Stimulated activated CD4-positive, alpha-beta T cell treated with anti-CD3 and anti-CD28 coated beads, TNF-alpha, amount 100 ng/mL, for 48 hours (primary cell): ENCODE data around the gene FDXR.

Experiments used
- DNase-seq, 3 donors: peaks; one replicate each; pipeline ENCODE4 v3.0.0-alpha.2; 2020; ENCODE audit warnings: low read depth in 3 of 3

FDXR gene

DNA sequence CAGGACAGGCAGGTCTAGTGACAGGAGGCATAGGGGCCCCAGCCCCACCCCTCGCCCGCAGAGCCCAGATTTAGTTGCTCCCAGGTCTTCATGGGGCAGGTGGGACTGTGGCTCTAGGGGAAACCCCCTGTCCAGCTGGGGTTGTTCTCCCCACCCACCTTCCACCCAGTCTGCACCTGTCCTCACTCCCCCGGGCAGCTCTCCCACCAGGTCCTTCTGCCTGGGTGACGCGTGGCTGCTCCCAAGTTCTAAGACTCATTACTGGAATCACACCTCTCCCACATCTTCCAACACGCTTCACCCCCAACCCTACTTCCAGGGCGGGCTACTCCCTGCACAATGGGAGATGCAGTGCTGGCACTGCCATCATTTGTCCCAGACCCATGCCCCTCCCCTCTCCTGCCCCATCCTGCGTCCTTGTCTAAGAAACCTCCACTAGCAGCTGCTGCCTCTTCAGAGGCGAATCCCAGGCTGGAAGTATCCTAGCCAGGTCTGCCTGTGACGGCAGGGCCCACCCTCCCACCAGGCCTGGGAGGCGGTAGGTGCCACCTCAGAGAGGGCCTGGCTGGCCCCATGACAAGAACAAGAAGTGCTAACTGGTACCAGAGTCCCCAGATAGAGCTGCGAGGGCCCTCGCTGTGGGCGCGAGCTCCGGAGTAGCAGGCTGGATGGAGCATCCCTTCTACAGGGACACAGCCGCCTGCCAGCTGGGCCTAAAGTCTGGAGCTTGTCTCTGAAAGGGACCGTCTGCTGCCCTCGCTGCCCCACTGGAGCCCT is 35.9 kb downstream of the FDXR start:
- DNase-seq: no peak

DNA sequence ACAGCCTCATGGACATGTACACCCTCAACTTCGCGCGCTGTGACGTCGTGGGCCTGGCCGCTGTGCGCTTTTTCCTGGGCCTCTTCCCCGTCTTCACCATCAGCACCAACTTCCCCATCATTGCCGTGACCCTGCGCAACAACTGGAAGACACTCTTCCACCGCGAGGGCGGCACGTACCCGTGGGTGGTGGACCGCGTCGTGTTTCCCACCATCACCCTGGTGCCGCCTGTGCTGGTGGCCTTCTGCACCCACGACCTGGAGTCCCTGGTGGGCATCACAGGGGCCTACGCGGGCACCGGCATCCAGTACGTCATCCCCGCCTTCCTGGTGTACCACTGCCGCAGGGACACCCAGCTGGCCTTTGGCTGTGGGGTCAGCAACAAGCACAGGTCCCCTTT is 36.6 kb downstream of the FDXR start:
- DNase-seq: no peak

DNA sequence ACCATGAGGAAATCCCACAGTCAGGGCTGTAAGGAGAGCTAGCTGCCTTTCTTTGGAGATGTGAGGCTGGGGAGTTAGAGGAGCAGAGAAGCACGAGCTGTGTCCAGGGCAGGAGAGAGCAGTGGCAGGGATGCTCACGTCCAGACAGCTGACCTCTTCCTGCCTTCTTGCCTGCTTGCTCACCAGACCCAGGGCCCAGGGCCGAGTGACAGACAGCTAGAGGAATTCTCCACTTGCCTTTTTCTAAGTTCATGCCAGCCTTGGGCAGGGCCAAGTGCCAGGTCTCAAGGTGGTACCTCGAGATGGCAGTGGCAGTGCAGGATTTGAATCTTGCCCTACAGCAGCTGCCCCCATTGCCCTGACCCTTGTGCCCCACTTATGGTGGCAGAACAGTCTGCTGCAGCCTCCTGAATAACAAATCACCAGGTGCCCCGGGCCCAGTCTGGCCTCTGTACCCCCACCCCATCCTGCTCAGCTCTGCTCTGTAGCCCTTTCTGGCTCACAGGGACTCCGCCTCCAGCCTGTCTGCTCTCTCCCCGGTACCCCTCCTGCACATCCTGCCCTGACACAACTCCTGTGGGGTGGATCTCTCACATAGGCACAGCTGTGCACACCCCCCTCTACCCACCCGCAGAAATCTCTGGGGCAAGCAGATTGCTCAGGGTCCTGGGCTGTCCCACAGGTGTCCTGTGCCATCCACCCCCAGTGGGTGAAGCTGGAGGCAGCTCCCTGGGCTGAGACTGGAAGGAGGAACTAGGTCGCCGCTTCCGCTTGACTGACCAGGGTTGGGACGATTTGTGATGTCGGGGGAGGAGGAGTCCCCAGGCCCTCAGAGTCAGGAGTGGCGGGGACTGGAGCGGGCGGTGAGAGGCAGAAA is 39.1 kb downstream of the FDXR start:
- no peak for DNase-seq

DNA sequence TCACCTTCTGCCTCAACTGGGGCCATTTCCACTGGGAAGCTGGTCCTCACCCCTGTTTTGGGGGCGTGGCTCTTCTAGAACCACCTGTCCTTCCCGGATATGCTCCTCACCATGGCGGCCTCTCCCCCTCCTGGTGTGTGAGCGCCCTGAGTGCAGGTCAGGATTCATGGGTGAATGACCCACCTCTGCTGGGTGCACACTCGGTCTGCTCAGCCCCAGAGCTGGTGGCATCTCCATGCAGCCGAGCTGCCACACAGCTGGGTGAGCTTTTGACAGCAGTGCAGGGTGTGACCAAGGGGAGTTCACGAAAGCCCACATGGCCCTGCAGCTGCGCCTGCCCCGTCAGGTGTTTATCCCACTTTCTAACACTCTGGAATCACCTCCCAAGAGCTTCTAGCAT is 40.4 kb downstream of the FDXR start:
- no peak for DNase-seq

DNA sequence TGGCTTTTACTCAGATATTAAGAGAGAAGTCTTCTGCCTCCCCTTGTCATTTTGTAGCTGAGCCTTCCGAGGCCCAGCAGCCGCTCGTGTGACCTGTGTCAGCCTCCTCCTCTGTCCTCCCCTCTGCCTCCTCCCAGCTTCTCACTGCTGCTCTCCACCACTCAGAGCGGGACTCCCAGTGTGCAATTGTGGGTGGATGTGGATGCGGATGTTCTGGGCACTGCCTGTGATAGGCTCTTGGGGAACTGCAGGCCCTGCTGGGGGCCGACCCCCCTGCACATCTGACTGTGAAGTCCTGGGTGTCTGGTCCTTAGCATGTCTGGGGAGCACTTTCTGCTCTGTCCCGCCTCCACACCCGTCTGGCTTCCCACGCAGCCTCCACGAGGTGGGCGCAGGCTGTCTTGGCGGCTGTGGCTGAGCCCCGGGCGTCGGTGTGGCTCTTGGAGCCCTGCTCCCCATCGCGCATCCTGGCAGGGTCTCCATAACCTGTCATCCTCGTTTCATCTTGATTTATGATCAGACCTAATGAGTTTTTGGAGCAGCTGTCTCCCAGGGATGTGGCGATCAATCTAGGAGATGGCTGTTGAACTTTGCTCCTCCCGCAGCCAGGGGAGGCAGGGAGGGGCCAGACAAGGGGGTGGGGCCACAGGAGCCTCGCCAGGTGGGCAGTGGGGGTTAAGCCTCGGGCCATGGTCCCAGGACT is 41.2 kb downstream of the FDXR start:
- DNase-seq: no peak

DNA sequence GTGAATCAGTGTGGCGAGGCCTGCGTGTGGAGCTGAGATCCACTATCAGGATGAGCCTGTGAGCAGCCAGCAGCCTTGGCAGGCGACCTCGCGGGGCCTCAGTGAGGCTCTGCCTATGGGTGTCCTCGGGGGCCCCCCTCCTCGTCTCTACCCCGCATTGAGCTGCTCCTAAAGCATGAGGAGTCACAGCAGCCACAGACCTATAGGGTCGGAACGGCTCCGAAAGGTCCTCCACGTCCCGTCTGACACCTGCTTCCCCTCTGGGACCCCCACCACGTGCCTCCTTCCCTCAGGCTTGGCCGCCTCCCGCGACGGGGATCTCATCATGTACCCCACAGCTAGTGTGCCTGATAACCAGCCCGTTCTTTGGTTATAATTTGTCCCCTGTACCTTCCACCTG is 41.9 kb downstream of the FDXR start:
- no peak for DNase-seq

DNA sequence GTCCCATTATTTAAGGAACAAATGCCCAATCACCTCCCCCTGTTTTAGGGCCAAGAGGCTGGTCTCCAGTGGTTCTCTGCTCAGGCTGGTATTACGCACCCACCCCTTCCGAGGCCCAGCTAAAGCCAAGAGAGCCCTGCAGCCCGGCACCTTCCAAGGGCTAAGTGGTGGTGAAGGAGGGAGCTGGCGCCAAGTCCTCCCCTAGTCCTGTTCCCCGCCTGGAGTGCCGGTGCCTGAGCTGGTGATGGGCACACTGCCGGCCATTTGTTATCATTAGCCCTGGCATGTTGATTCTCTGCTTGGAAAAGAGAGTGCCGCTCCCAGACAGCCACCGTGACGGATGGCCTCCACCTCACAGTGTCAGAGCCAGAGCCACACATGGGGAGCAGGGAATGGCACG is 45.0 kb downstream of the FDXR start:
- no peak for DNase-seq

DNA sequence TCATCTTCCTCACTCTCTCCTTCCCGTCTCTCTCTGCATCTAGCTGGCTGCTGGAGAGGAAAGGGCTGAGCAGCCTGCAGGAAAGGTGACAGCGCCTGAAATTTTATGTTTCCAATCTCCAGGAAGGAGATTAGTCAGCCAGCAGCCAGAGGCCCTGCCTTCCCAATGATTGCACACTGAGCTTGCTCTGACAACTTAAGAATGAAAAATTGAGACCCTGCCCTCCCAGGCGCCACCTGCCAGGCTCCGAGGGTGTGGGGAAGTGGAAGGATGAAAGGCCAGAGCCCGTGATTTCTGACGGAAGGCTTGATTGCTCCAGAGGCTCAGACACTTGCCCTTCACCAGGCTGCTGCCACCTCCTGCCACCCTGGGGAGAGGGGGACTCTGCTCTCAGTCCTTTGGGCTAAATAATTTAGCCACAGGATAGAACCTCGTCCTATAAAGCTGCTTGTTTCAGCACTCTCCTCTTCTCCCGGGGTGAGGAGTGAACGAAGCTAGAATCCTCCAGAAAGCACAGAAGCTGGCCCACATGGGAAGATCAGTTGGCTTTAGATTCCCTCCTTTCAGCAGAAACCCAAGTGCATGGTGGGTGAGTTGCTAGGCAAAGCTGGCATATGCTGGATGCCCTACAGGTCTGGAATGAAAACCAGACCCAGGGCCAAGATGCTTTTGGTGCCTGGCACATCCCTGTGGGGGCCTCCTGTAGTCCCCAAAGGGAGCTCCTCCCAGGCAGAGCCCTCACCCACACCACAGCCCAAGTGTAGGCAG is 46.7 kb downstream of the FDXR start:
- DNase-seq: no peak

DNA sequence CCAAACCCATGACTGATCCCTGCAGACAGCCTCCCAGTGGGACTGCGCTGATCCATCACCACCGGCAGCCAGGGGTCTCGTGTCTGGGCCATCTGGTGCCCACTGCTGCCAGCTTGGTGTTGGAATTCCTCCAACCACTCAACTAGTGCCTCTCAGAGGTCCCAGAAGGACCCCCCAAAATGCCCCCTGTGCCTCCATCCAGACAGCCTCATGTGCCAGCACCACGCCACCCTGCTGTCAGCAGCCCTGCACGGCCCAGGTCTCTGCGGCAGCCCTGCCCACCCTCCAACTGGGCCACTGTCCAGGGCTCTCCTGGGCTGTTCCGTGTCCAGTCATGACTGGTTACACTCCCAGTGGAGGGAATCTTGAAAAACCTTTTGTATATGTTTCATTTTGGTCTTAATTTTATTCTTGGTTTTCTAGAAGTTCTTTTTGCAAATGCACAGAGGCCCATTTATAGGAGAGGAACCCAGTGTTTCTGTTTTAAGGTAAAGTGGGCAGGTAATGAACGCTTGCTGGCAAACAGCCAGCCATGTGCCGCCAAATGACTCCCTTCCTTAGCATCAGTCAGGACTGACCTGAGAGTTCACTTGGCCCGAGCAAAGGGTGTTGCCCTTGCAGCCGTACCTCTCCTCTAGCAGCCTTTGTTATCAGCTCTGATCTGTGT is 47.7 kb downstream of the FDXR start:
- DNase-seq: no peak

DNA sequence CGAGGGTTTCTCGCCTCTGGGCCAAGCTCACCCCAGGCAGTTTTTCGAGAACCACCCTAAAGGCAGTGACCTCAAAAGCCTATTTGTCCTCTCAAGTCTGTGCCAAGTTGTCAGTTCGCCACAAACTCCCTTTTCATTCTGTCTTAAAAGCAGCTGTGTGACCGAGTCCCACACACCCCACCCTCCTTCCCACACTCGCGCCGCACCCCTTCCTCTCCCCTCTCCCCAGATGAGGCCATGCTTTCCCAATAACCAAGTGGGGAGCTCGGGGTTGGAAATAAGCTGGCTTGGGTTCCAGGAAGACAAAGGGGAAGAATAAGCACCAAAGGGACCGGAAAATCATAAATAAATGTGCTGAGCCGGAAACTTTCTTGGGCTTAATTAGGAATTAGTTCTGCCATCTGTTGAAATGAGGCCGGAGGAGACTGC is 49.8 kb downstream of the FDXR start:
- no peak for DNase-seq

DNA sequence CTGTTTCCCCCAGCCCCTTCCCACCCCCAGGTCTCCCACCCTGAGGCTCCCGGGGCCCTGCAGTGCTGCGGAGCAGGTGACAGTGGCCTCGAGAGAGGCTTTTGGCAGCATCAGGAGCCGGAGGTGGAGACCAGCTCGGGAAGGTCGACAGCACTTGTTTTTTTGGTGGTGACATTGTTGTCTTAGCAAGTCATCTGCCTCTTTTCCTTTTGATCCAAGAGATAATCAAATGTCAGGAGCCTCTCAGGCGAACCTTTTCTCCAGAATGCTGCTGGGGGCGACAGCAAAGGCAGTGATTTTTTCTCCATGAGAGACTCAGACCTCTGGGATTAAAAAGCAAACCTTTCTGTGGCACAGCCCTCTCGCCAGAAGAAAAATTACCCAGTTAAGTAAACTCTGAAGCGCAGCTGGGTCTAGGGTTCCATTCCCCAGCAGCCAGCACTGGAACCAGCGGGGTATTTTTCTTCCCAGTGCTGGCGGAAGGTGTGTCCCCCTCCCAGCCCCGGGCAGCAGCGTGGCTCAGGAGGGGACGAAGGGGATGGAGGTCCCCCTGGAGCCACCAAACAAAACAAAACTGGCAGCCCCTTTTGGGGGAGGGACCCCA is 50.4 kb downstream of the FDXR start:
- DNase-seq: no peak

DNA sequence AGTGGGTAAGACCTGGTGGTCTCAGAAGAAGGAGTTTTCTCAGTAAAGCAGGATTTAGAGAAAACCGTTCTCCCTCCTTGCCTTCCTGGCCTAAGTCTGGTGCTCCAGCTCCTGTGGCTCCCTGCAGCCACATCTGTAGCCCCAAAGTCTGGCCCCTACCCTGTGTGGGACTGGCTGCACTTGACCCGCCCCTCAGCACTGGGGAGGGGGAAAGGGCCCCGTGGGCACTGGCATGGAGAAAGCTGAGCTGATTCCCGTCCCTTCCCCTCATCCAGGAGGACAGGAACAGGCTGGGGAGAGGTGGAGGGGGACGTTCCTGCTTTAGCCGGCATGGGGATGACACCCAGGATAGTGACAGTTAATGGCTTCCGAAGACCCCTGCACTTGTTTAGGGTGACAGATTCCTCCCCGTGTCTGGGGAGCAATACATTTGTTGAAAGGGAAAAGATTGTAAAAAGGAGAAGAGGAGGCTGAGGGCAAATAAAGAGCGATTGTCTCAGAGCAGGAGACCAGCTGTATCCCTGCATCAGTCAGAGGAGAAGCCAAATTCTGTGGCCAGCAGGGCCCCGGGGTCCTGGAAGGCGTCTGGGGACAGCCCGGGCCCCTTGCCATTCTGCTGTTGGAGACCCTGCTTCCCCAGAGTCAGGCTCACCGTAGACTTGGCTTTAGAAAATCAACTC is 51.0 kb downstream of the FDXR start:
- no peak for DNase-seq

DNA sequence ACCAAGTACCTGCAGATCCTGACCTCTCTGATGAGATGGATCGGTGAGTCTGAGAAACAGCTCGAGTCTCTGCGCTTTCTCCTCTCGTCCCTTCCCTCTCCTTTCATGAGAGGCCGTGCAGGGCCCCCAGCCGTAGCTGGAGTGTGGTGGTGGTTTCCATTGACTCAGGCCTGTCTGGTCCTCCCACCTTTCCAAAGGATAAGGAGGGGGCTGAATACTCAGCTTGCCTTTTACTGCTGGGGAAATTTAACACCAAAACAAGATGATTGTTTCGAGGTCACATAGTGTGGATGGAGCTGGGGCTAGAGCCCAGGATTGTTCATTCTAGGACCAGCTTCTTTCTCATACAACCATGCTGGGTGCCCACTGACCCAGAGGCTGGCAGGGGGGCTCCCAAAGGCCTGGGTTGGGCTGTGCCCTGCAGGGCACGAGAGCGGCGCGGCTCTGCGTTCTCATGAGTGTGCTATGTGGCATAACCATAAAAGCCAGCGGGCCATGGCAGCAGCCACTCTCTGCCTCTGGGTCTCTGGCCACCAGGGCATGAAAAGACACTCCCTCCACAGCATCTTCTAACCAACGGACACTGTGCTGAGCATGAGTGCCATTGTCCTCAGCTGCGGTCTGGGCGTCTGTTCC is 52.9 kb downstream of the FDXR start:
- no peak for DNase-seq

DNA sequence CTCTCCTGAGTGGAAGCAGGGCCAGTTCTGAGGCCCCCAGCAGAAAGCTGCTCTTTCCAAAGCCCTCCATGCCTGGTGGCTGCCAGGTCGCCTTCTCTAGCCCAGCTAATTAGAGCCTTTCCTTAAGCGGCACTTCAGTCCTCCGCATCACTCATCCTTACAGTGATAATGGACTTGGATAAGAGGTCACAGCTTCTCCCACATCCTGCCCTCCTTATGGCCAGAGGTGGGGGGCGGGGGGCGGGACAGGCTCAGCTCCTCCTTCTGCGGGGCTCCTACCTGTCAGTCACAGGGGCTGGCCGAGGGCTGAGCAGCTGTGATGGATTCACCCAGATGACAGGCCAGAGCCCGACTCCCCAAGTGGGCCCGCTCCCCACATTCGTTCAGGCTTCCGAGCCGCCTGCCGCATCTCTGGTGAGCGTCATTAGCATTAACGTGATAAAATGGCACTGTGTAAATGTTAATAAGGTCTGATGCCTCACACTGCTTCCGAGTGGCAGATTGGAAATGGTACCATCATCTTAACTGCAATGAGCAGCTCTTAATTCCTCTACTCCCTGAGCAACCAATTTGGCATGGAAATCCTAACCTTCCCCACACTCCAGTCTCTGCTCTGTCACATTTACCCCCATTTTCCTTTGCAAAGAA is 54.4 kb downstream of the FDXR start:
- no peak for DNase-seq

DNA sequence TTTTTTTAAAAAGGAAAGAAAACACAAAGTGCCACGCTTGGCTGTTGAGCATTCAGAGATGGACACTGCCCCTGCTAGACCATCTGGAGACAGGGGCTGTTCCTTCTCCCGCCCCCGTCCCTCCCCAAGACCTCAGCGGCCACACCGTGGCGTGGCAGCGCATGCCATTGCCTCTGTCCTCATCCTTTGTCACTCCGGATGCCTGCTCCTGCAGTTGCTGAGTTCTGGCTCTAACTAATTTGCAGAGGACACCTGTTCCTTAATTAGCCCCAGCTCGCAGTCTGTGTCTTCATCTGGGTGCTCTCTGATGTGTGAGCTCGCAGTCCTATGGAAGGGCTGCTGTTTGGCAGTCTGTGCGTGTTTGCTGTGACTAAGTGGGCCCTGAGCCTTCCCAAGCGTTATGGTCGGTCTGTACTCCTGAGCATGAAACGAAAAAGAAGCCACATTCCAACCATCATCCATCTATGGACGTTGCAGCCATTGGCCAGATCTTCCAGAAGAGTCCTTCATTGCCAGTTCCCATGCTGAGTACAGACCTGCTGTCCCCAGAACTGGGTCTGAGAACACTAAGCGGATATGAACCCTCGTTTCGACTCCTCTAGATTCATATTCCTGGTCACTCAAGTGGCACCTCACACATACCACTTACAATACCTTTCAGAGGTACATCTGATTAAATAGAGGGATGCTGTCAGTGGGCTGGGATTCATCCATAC is 55.7 kb downstream of the FDXR start:
- DNase-seq: no peak

DNA sequence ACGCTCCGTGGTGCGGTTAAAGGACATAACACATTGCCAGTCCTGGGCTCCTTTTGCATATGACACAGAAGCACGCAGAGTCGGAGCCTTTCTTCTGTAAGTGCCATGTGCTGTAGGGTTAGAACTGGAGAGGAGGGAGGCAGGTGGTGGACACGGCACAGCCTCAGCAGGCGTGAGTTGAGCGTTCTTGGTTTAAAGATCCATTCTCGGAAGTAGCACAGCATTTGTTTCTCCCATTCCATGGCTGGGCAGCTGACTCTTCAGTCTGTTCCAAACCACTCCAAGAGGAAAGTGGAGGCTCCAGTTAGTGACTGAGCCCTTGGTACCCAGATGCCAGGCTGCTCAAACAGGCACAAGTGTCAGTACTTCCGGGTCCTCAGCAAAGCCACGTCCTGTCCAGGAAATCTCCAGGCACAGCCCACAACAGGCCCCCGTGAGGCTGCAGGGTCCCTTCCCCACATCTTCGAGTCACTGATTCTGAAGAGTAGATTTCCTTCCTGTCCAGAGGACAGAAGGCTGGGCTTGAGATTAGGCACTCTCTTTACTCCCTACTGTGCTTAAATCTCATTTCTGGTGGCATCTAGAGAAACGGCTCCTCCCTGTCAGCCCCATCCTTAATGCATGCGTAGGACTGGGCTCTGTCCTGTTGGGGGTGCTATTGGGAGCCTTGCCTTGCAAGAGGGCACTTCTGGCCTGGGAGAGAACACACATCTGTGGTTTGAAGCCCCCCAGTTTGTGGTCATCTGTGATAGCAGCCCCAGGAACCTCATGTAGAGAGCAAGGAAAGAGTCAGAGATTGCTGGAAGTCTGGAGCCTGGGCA is 57.0 kb downstream of the FDXR start:
- no peak for DNase-seq

DNA sequence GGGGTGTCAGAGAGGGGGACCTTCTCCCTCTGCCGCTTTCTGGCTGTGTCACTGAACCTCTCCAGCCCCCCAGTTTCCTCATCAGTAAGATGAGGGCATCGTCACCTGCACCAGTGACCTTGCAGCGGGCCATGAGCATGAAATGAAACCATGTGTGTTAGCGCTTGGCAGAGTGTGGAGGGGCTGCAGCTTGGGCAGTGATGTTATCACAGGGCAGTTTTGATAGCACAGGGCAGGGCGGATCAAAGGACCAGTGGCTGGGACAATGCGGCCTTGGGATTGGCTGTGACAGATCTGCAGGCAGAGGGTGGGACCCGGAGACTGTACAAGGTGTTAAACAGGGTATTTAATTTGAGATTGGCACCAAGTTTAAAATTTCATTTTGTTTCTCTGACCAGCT is 57.7 kb downstream of the FDXR start:
- no peak for DNase-seq

DNA sequence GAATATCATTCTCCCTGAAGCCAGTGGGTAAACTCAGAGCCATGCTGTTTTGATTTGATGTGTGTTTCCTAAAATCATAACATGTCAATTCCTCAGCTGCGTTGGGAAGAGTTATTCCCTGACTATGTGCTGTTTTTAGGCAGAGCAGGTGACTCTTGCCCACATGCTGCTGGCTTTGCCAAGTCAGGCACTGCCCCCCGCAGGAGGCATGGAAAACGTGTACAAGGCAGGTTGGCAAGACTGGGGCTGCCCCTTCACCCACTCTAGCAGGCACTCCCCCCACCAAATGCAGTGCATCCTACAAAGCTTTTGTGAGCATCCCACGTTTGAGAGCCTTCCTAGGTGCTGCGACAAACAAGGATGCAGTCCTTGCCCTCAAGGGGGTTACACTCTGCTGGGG is 58.3 kb downstream of the FDXR start:
- DNase-seq: no peak
